ENCODE measurements around the gene COL5A3. TPM values are rescaled to one million over a fixed set of nuclear protein-coding genes. Genes with fewer than 3 reads are reported as not detected.
A peak's percentile ranks its signal among the peaks of the same experiment; 100 is the strongest.
"Not testable (repeated sequence)": the region's sequence is repeated elsewhere in the genome, so short reads cannot be mapped to it uniquely, and the experiment has no call there.

Gene COL5A3
- total RNA-seq, 1 experiment from 2014 or later, result not detected

GRCh38 chr19:9923440-9923839 lies 86.9 kb downstream of the COL5A3 start:
- H3K27me3 ChIP-seq (replicated peaks; ENCODE audit: control insufficient read depth, insufficient read depth, low read length), result no peaks in the 10 kb centered on the region
- H3K27me3 Mint-ChIP-seq (ENCODE audit: insufficient read depth, unreplicated experiment), result peaks cover 6% of the 10 kb centered on the region
- H3K4me3 ChIP-seq (ENCODE audit: low read depth, low read length), result no peak overlapping the region
- ChIA-PET POLR2A (no interaction called here), CTCF (no interaction called here)
- no peak for DNase-seq
- BruUV-seq (replicated peaks), result no TSS peak
- no peaks in the 10 kb centered on the region for H3K9me3 ChIP-seq
- no peak overlapping the region for H3K27ac Mint-ChIP-seq (ENCODE audit: unreplicated experiment)
- no peaks in the 10 kb centered on the region for H3K9me3 Mint-ChIP-seq (ENCODE audit: unreplicated experiment)
- no peaks in the 10 kb centered on the region for H3K4me1 ChIP-seq
- H3K36me3 ChIP-seq (ENCODE audit: control insufficient read depth, insufficient read depth, low read length), result no peaks in the 10 kb centered on the region
- intact Hi-C loops (cut with micrococcal nuclease; ENCODE audit: unreplicated experiment), result no loop called here
- H3K4me3 Mint-ChIP-seq (ENCODE audit: unreplicated experiment), result no peak overlapping the region
- TF ChIP-seq CTCF (IDR thresholded peaks at IDR 0.05; ENCODE audit: insufficient read depth in 1 of 2, low read depth in 1 of 2, low read length in 1 of 2, severe bottlenecking in 1 of 2, unreplicated experiment in 1 of 2), result no peak
- no peaks in the 10 kb centered on the region for H3K4me1 Mint-ChIP-seq (ENCODE audit: low read depth, unreplicated experiment)
- H3K36me3 Mint-ChIP-seq (ENCODE audit: insufficient read depth, unreplicated experiment), result no peaks in the 10 kb centered on the region

- DNase-seq; H3K27me3 Mint-ChIP-seq (ENCODE audit: insufficient read depth, unreplicated experiment); POLR2A ChIA-PET; H3K27me3 ChIP-seq (replicated peaks; ENCODE audit: control insufficient read depth, insufficient read depth, low read length); H3K9me3 ChIP-seq; H3K9me3 Mint-ChIP-seq (ENCODE audit: unreplicated experiment); H3K4me3 Mint-ChIP-seq (ENCODE audit: unreplicated experiment); H3K36me3 ChIP-seq (ENCODE audit: control insufficient read depth, insufficient read depth, low read length); H3K27ac Mint-ChIP-seq (ENCODE audit: unreplicated experiment); BruUV-seq (replicated peaks); H3K36me3 Mint-ChIP-seq (ENCODE audit: insufficient read depth, unreplicated experiment); H3K4me3 ChIP-seq (ENCODE audit: low read depth, low read length); H3K4me1 ChIP-seq; intact Hi-C loops (cut with micrococcal nuclease; ENCODE audit: unreplicated experiment); H3K4me1 Mint-ChIP-seq (ENCODE audit: low read depth, unreplicated experiment): not testable (repeated sequence)
- CTCF ChIA-PET, result interaction anchor here (0.7 kb wide), 1 partner anchor 62 kb away, joined by 3 read pairs; no protein-coding TSS in a partner anchor
These were observed 87.4 kb downstream of the COL5A3 start for GRCh38 chr19:9922782-9923379.

GRCh38 chr19:9917321-9917720 lies 93.0 kb downstream of the COL5A3 start:
- intact Hi-C loops (cut with micrococcal nuclease; ENCODE audit: unreplicated experiment), result loop anchor here (5.0 kb wide), 1 partner anchor 780 kb away; no protein-coding TSS in a partner anchor
- Mint-ChIP-seq H3K9me3 (ENCODE audit: unreplicated experiment) (no peaks in the 10 kb centered on the region), H3K4me1 (ENCODE audit: low read depth, unreplicated experiment) (peaks cover 7% of the 10 kb centered on the region), H3K27me3 (ENCODE audit: insufficient read depth, unreplicated experiment) (peaks cover 8% of the 10 kb centered on the region), H3K27ac (ENCODE audit: unreplicated experiment) (no peak overlapping the region), H3K36me3 (ENCODE audit: insufficient read depth, unreplicated experiment) (no peaks in the 10 kb centered on the region), H3K4me3 (ENCODE audit: unreplicated experiment) (peak overlapping the region; percentile 25)
- peak; percentile 49 to 53 for DNase-seq
- TF ChIP-seq CTCF (IDR thresholded peaks at IDR 0.05; ENCODE audit: insufficient read depth in 1 of 2, low read depth in 1 of 2, low read length in 1 of 2, severe bottlenecking in 1 of 2, unreplicated experiment in 1 of 2), result no peak
- Histone ChIP-seq H3K27me3 (replicated peaks; ENCODE audit: control insufficient read depth, insufficient read depth, low read length) (no peaks in the 10 kb centered on the region), H3K9me3 (no peaks in the 10 kb centered on the region), H3K4me3 (ENCODE audit: low read depth, low read length) (no peak overlapping the region), H3K36me3 (ENCODE audit: control insufficient read depth, insufficient read depth, low read length) (no peaks in the 10 kb centered on the region), H3K4me1 (no peaks in the 10 kb centered on the region)
- BruUV-seq (replicated peaks), result no TSS peak
- ChIA-PET POLR2A (no interaction called here), CTCF (no interaction called here)

Measured in Caco-2 (cell line).